HG02938 (cell line): ENCODE results near the gene IGLL5.

ENCODE experiments used
- ATAC-seq: cut with Tn5 transposase; IDR thresholded peaks from one replicate; pipeline ENCODE4 v1.9.1; 2021; ENCODE audit warnings: mild to moderate bottlenecking, moderate library complexity; ENCODE audit not compliant: unreplicated experiment

The IGLL5 gene

DNA sequence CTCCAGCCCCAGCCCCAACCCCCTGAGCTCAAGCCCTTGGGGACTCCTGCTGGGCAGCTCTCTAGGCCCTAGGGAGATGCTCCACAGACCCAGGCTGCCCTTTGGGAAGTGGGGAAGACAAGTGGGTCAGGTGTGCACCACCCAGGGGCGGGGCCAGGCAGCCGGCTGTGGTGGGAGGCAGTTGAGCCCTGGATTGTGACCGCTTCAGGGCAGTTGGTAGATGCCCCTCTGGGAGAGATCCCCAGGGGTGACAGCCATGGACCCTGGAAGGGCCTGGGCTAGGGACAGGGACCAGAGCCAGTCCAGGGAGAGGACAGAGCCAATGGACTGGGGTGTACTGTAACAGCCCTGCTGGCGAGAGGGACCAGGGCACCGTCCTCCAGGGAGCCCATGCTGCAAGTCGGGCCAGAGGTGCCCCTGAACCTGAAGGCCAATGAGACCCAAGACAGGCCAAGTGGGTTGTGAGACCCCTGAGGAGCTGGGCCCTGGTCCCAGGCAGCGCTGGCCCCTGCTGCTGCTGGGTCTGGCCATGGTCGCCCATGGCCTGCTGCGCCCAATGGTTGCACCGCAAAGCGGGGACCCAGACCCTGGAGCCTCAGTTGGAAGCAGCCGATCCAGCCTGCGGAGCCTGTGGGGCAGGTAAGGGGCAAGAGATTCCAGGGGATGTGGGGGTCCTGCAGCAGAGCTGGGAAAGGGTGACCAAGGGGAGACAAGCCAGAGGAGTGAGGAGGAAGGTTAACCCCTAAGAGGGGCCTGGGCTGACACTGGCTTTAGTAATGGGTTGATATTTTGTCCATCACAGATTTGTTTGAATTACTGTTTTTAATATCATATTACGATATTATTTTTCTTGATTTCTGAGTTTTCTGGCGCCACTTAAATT is at the start of gene IGLL5:
Gene IGLL5, plus strand, starts transcription at position 196 of the 883 bp plus-strand sequence. Its CDS starts 238 bp downstream, at position 434.
- no peak for ATAC-seq

- no peak for ATAC-seq
Measured at GRCh38 chr22:22838148-22838786, 49.3 kb upstream of the IGLL5 start.

DNA sequence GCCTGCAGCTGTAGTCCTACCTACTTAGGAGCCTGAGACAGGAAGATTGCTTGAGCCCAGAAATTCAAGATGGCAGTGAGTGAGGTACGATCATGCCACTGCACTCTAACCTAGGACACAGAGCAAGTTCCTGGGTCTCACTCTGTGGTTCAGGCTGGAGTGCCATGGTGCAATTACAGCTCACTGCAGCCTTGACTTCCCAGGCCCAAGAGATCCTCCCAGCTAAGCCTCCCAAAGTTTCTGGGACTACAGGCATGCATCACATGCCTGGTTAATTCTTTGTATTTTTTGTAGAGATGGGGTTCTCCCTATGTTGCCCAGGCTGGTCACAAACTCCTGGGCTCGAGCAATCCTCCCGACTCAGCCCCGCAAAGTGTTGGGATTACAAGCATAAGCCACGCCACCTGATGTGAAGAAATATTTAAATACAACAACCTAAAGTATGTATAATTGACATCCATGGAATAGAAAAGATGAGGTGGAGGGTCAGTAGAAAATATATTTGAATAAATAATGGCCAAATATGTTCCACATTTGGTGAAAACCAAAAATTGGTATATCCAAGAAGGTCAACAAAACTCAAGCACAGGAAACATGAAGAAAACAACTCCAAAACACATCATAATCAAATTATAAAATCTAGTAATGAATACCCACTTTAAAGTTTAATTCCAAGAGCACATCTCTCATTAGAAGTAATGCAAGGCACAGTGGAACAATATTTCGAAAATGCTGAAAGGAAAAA is 47.9 kb upstream of the IGLL5 start:
- ATAC-seq: no peak

DNA sequence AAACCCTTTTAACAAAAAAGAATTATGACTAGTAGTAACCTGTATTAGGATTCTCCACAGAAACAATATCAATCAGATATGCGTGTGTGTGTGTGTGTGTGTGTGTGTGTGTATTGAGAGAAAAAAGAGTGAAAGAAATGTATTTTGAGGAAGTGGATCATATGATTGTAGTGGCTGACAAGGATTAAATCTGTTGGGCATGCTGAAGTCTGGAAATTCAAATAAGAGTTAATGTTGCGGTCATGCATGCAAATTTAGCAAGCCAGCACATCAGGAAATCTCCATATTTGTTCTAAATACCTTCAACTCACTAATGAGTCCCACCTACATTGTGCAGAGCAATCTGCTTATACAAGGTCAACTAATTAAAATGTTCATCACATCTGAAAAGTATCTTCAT is 46.8 kb upstream of the IGLL5 start:
- ATAC-seq: no peak

GRCh38 chr22:22841598-22841997 is 46.0 kb upstream of the IGLL5 start:
- no peak for ATAC-seq

DNA sequence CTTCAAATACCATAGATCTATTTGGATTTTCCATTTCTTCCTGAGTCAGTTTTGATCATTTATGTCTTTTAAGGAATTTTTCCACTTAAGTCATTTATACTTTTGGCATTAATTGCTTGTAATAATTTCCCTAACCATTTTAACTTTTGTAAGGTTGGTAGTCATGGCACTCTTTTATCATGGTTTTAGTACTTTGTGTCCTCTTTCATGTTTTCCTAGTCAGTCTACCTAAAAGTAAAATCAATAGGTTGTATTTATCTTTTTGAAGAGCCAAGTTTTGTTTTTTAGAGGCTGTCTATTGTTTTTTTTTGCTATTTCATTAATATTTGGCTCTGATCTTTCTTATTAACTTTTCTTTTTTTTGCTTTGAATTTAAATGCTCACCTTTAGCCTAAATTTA is 45.5 kb upstream of the IGLL5 start:
- no peak for ATAC-seq

DNA sequence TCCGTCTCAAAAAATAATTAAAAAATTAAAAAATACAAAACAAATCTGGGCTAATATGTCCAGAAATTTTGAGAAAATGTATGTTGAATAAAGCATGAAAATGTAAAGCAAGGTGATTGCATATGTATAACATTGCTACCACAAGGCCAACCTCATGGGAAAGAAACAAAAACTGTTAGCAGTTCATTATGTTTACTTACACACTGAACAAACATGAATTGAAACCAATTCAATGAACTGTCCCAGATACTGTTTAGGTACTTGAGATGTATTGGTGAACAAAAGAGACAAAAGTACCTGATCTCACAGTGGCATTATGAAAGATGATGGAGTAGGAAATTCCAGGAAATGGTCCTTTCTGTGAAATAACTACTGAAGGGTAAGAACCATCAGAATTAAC is 43.8 kb upstream of the IGLL5 start:
- no peak for ATAC-seq

GRCh38 chr22:22847241-22847640 is 40.4 kb upstream of the IGLL5 start:
- no peak for ATAC-seq

GRCh38 chr22:22848364-22848866 is 39.2 kb upstream of the IGLL5 start:
- no peak for ATAC-seq

GRCh38 chr22:22849640-22850610 is 37.7 kb upstream of the IGLL5 start:
- ATAC-seq: no peak

GRCh38 chr22:22851969-22852368 is 35.6 kb upstream of the IGLL5 start:
- no peak for ATAC-seq

- ATAC-seq: no peak
Measured at GRCh38 chr22:22853713-22854112, 33.9 kb upstream of the IGLL5 start.

GRCh38 chr22:22854466-22854865 is 33.1 kb upstream of the IGLL5 start:
- no peak for ATAC-seq

GRCh38 chr22:22855085-22855484 is 32.5 kb upstream of the IGLL5 start:
- no peak for ATAC-seq

DNA sequence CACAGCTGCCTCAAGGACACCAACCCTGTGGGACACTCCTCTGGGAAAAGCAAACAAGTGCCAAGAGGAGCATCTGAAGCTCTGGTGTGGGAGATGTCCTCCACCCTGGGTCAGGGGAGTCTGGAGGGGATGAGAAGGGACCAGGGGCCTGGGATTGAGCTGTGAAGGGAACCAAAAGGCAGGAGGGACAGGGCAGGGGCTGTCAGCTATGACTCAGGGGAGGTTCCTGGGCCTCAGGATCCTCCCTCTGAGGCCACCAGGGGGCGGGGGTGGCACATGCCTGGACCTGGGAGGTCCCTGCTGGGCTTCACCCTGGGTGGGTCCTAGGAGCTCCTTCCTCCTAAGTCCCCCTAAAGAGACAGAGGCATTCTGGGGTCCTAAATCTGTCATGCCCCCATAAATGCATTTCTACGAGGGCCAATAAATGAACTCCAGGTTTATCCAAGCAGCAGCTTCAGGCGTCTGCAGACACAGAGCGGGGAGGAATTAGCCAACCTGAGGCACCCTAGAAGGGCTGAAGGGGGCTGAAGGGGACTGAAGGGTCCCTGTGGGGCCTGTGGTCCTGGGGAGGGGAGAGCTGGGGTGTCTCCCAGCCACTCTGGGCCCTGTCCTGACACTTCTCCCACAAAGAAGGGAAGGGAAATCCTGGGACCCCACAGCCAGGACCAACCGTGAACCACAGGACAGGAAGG is 31.9 kb upstream of the IGLL5 start:
- no peak for ATAC-seq

DNA sequence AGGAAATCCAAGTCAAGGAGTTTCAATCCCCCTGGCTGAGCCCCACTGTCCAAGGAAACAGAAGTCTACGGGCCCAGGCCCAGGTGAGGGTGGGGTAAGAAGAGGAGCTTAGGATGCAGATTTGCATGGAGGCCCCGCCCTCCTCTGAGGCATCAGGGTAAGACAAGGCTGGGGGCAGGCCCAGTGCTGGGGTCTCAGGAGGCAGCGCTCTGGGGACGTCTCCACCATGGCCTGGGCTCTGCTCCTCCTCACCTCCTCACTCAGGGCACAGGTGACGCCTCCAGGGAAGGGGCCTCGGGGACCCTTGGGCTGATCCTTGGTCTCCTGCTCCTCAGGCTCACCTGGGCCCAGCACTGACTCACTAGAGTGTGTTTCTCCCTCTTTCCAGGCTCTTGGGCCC is 31.3 kb upstream of the IGLL5 start:
- ATAC-seq: no peak

DNA sequence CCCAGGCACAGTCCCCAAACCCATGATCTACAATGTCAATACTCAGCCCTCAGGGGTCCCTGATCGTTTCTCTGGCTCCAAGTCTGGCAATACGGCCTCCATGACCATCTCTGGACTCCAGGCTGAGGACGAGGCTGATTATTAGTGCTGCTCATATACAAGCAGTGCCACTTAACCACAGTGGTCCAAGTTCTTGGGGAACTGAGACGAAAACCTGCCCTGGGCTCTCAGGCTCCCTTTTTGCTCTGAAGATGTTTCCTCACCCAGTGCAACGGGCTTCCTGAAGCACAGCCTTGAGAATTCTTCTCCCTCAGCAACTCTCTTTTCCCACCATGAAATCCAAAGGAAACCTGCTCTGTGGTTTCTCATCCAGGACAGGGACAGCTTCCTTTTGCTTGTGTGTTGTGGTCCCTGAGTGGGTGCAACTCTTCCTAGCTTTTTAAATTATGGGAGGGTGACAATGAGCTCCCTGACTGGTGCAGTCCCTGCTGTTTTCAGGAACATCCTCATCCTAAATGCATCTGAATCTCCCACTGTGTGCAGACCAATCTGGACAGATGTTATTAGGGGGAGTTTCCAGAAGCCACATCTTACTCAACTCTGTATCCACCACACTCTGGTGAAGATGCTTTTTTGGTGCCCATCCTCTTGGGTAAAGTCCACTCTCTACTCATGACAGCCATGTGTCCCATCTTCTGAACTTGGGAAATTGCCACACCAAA is 30.6 kb upstream of the IGLL5 start:
- no peak for ATAC-seq

- ATAC-seq: no peak
Measured at GRCh38 chr22:22857607-22858558, 29.7 kb upstream of the IGLL5 start.
